Fibroblast of pulmonary artery (primary cell): ENCODE results near the gene NTM.

ENCODE experiments used
- DNase-seq: peaks from one replicate; pipeline ENCODE4 v3.0.0-alpha.2; 2010; ENCODE audit warnings: low read depth
- H3K4me3 ChIP-seq: replicated peaks from 2 replicates; pipeline ENCODE4 v1.5.1; 2011; ENCODE audit warnings: low read depth, mild to moderate bottlenecking, control low read depth, low read length, moderate library complexity
- TF ChIP-seq, protein P1 (sequence below): IDR thresholded peaks from 2 replicates; pipeline ENCODE4 v1.5.1; 2011; ENCODE audit warnings: mild to moderate bottlenecking, control low read depth, low read length, inconsistent platforms; ENCODE audit errors: missing control alignments

The NTM gene

DNA sequence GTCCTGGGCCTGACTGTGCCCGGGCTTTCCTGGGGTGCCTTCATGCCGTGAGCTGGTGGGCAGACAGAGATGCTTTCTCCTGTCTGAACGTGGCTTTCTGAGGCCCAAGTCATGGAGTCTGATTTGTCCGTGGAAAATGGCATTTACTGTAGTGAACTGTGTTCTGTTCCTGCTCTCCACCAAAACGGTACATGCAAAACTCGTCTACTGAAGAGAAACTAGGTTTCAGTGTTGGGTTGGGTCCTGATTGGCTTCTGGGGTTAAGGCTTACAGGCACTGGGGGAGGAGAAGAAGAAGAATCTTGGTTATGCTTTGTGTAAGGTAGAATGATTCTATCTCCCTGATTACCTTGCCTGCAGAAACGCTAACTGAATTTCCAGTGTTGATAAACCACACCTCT is 541.7 kb downstream of the NTM start:
- TF ChIP-seq, protein P1, sequence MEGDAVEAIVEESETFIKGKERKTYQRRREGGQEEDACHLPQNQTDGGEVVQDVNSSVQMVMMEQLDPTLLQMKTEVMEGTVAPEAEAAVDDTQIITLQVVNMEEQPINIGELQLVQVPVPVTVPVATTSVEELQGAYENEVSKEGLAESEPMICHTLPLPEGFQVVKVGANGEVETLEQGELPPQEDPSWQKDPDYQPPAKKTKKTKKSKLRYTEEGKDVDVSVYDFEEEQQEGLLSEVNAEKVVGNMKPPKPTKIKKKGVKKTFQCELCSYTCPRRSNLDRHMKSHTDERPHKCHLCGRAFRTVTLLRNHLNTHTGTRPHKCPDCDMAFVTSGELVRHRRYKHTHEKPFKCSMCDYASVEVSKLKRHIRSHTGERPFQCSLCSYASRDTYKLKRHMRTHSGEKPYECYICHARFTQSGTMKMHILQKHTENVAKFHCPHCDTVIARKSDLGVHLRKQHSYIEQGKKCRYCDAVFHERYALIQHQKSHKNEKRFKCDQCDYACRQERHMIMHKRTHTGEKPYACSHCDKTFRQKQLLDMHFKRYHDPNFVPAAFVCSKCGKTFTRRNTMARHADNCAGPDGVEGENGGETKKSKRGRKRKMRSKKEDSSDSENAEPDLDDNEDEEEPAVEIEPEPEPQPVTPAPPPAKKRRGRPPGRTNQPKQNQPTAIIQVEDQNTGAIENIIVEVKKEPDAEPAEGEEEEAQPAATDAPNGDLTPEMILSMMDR = no peak
- no peak overlapping the region for H3K4me3 ChIP-seq
- no peak for DNase-seq

DNA sequence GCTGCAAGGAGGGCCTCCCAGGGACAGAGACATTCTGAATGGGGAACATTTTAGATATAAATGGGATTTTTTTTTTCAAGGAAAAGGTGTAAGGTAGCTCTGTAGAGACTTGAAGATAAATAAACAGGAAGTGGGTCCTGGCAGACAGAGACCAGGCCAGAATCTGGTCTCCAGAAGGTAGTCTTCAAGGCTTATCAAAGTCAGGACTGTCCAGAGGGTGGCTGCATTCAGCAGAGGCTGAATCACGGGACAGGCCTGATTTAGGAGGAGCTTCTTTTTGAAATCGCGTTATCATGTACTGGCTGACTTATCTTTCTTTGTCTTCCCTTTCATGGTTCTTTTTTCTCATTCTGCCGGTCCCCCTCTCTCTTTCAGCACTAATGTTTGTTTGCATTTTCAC is 542.9 kb downstream of the NTM start:
- no peak for DNase-seq
- TF ChIP-seq, protein P1 = no peak
- H3K4me3 ChIP-seq = no peak overlapping the region

DNA sequence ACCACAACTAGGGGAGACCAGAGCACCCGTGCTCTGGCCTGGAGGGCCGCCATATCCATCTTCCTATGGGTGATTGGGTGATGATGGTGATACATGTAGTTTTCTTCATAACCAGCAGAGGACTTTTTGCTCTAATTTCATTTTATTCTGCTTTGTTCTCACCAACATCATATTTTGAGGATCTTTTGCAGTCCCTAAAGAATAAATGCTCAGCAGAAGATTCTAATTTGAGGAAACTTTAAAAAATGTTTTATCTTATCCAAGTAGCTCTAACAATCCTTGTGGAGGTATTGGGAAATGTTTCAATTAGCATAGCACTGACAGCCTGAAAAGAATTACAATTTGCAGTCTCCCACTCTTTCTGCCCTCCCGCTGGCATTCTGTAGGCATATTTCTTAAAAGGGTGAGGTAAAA is 544.0 kb downstream of the NTM start:
- DNase-seq = peak; percentile 49
- TF ChIP-seq, protein P1 = peak; percentile 48
- H3K4me3 ChIP-seq = no peak overlapping the region

DNA sequence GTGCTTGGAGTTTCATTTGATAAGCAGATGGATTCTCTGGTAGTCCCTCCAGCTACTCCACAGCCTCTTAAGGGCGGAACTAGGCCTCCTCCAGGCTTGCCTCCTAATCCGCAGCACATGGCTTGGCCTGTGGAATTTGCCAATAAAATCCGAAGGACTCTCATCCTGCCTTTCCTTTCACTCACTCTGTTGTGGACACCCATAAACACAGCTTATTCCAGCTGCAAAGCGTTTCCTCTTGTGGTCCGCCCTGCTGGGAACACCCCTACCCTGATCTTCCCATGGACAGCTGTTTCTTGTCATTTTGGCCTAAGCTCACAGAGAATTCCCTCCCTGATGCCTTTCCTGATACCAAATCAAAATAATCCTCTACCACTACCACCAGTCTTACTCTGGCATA is 546.2 kb downstream of the NTM start:
- no peak for DNase-seq
- no peak overlapping the region for H3K4me3 ChIP-seq
- TF ChIP-seq, protein P1 = no peak

DNA sequence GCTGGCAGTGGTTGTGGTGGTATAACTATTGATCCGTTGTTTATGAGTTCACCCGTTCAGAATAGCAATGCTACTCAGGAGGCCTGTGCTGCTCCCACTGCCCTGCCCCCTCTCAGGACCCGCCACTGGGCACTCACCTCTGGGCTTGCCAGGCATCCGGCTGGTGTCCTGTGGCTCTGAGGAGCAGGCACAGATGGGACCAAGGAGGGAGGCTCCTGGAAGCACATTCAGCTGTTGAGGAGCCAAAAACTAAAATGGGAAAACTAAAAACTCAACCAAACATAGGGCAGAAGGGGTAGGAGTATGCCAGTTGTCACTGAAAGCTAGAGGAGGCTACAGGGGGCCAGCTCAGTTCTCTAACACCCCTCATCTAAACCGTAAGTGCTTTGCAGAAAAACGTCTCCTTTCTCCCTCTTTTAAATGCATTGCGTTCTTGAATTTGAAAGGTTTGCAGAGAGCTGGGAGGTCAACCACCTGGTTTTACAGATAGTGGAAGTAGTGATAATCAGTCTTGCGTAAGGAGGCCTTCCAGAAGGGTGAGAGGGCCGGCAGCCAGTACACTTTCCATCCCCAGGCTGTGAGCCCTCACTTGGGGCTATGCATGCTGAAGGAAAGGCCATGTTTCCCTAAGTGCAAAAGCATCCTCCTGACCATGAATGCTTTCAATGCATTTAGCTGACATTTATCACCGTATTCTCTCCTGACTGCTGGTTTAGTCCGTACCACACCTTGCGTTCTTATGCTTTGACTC is 547.4 kb downstream of the NTM start:
- no peak for DNase-seq
- H3K4me3 ChIP-seq = no peak overlapping the region
- TF ChIP-seq, protein P1 = no peak

DNA sequence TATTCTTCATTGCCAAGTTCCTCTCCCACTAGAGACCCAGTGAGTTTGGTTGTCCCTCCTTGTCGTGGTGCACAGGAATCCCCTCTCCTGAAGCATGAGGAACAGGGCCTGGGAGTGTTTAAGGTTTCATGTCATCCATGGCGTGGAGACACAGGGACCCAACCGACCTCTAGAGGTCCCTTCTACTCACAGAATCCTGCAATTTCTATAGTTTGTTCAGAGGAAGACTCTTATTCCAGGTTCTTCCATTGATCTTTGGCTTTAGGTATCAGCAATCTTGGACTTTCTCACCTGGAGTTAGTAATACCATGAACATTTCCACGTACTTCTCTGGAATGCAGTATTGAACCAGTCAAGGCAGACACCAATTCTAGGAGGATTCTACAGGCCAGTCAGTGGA is 548.2 kb downstream of the NTM start:
- no peak overlapping the region for H3K4me3 ChIP-seq
- TF ChIP-seq, protein P1 = no peak
- DNase-seq = no peak

DNA sequence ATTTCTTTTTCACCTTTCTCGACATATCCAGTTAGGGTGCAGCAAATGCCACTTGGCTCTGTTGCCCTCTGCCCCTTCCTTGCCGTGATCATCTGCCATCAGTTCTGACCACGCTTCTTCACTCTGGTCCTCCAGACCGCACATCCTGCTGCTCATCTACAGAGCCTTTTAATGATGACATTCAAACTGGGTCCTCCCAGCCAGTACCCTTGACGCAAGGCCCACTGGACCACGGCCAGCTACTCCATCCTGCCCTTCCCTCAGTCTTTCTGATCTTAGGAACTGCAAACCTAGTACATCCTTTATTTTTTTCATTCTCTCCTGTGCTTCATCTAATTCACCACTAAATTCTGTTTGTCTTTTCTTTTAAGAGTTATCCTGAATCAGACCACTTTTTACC is 551.8 kb downstream of the NTM start:
- no peak for DNase-seq
- TF ChIP-seq, protein P1 = no peak
- H3K4me3 ChIP-seq = no peak overlapping the region
